Measurements from ENCODE around the gene ZNF331.
"Not testable (repeated sequence)": the region's sequence is repeated elsewhere in the genome, so short reads cannot be mapped to it uniquely, and the experiment has no call there.

Gene ZNF331

DNA sequence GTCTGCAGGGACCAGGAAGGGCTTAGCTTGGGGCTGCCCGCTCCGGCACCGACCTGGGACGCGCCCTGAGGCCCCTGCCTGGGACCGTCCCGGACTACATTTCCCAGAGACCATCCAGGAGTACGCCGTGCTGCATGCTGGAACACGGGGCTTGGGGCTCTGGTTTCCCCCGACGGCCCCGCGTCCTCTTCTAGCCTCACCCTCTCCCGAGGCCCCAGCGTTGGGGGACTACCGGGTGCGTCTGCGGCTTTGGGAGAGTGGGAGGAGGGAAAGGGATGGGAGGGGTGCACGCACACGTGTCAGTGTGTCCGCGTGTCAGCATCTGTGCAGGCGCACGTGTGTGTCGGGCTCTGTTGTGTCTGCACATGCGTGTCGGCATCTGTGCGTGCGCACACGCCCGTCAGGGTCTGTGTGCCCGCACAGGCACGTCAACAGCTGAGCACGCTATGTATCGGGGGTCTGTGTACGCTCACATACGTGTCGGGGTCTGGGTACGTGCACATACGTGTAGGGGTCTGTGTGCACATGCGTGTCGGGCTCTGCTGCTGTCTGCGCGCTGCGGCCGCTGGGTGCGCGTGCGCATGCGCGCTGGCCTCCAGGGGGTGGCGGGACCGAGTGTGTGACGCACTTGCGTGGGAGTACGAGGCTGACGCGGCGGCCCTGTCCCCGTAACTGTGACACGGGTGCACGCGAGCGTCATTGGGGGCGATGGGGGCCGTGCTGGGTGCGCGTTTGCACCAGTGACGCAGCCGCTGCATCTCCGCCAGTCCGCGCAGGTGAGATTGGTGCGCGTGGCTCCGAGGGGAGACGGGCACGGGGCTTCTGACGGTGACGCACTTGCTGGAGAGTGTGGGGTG, at the start of gene ZNF331:
Gene ZNF331, plus strand, starts transcription at position 625 of the 857 bp plus-strand sequence. CDS start 31,232 bp downstream, outside the sequence.
- no peak for DNase-seq

DNA sequence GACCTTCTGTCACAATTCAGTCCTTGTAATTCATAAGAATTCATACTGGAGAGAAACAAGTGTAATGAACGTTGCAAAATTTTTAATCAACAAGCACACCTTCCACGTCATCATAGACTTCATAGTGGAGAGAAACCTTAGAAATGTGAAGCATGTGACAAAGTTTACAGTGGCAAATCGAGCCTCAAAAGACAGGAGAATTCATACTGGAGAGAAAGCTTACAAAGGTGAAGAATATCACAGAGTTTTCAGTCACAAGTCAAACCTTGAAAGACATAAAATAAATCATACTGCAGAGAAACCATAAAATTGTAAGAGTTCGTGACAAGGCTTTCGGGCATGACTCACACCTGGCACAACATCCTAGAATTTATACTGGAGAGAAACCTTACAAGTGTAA, 45.8 kb upstream of the ZNF331 start:
- DNase-seq, result no peak

DNA sequence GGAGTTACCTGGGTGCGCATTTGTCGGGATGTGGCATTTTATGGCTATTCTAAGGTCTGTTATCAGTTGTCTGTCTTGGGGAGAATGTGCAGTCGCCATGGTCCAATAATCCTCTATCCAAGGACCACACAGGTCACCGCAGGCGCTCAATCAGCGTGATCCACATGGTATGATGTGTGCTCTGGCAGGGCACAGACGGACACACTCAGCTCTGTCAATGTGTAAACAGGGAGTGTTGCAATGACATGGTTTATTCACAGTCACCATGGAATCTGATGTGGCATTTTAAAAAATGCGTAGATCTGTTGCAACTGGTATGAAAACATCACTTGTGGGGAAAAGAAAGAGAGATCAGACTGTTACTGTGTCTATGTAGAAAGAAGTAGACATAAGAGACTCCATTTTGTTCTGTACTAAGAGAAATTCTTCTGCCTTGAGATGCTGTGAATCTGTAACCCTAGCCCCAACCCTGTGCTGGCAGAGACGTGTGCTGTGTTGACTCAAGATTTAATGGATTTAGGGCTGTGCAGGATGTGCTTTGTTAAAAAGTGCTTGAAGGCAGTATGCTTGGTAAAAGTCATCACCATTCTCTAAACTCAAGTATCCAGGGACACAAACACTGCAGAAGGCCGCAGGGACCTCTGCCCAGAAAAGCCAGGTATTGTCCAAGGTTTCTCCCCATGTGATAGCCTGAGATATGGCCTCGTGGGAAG, 40.5 kb upstream of the ZNF331 start:
- DNase-seq, result not testable (repeated sequence)

DNA sequence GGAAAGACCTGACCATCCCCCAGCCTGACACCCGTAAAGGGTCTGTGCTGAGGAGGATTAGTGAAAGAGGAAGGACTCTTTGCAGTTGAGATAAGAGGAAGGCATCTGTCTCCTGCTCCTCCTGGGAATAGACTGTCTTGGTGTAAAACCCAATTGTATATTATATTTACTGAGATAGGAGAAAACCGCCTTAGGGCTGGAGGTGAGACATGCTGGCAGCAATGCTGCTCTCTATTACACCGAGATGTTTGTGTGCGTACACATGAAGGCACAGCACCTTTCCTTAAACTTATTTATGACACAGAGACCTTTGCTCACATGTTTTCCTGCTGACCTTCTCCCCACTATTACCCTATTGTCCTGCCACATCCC, 39.9 kb upstream of the ZNF331 start:
- not testable (repeated sequence) for DNase-seq

DNA sequence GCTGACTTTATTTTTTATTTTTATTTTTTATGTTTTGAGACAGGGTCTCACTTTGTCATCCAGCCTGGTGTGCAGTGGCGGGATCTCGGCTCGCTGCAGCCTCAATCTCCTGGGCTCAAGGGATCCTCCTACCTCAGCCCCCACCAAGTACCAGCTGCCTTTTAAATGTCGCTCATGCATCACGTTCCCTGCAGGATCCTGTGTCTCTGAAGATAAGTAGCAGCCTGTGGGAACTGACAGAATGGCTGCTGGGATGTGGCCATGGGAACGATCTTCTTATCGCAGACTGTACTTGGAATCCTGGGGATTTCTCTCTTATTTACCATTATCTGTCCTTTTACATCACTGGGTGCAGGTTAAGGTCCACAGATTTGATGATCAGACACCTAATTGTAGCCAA, 34.8 kb upstream of the ZNF331 start:
- not testable (repeated sequence) for DNase-seq

DNA sequence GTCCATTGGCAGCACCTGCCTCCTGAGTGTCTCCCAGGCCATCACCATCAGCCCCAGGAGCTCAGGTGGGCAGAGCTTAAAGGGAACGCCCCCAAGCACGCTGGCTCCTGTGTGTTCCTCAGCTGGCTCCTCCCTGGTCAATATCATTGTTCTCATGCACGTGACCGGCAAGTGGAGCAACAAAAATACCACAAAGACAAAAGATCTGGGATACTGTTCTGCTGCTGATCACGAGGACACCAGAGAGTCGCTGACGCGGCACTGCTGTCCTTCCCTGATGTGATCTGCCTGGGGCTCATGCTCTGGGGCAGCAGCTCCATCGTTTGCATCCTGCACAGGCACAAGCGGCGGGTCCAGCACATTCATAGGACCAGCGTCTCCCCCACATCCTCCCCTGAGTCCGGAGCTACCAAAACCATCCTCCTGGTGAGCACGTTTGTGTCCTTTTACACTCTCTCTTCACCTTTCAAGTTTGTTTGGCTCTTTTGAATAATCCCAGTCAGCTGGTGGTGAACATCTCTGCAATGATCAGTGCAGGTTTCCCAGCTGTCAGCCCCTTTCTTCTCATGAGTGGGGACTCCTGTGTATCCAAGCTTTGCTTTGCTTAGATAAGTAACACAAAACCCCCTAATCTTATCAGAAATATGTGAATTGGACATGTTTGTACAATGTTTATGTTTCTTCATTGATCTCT, 34.1 kb upstream of the ZNF331 start:
- not testable (repeated sequence) for DNase-seq

DNA sequence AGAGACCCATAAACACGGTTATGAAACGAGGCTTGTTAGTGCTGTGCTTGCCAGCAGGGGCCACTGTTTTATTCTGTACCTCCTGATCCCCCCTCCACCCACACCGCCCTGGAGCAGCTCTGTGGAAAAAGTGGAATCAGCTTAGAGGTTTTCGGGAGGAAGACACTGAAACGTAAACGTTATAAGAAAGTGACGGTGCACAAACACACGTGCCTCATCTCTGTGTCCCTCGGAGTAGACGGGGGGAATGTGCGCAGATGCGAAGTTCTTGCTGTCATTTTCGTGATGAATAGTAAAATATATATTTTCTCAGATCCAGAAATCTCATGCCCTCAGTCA, 33.6 kb upstream of the ZNF331 start:
- DNase-seq, result not testable (repeated sequence)

DNA sequence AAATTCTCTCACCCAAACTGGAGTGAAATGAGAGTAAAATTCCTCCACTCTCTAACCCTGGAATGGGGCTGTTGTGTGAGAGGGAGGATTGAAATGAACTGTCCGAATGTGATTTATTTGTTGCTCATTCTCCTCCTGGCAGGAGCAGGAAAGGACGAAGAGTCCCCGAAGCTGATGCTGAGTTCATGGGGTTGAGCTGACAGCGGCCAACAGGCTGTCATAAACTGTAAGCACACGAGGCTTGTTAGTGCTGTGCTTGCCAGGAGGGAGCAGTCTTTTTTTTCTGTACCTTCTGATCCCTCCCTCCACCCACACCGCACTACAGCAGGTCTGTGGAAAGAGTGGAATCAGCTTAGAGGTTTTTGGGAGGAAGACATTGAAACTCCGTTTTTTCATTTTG, 33.1 kb upstream of the ZNF331 start:
- DNase-seq, result no peak

DNA sequence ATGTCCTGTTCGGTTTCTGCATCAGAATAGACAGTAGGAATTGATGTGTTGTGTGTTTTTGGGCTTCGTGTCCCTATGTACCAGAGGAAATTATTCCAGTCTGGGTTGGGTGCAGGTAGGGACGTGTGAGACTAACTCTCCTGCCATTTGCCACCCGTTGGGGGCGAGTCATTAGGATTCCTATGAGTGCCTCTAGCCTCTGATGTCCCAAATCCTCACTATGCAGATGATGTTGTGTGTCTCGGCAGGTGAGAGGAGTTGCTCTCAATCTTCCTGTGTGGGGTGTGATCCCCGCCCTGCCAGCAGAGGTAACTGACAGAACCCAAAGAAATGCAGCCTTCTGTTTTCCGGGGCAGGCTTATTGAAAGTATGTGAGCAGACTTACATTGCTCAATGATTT, 31.2 kb upstream of the ZNF331 start:
- no peak for DNase-seq

DNA sequence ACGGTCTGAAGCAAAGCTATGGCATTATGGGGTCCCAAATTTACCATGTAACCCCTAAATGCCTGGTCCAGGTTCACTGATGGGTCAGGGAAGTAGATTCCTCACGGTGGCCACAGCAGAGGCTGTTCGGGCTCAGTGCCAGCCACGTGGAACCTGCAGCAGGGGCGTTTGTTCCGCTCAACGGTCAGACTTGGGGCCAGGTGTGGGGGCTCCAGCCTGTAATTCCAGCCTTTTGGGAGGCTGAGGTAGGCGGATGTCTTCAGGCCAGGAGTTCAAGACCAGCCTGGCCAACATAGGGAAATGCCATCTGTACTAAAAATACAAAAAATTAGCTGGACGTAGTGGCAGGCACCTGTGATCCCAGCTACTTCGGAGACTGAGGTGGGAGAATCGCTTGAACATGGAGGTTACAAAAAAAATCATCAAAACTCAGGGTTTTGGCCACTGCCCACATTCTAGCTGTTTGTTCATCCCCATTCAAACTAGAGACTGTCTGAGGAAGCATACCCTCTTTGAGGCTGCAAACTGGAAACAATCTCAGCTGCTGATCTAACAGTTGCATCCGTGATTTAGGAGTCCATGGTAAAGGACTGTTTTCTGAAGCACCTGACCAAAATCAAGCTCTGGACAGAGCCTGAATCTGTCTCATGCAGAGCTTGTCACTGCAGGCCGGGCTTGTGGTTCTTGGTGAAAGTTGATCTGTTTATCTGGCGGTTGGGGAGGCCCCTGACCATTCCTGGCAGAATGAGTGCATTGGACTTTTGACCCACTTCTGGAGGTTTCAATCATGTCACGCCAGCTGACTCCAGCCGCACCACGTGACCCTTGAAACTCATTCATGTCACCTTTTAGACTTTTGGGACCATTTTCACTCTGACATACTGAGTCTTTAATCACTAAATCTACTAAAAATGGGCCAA, 30.2 kb upstream of the ZNF331 start:
- DNase-seq, result no peak

DNA sequence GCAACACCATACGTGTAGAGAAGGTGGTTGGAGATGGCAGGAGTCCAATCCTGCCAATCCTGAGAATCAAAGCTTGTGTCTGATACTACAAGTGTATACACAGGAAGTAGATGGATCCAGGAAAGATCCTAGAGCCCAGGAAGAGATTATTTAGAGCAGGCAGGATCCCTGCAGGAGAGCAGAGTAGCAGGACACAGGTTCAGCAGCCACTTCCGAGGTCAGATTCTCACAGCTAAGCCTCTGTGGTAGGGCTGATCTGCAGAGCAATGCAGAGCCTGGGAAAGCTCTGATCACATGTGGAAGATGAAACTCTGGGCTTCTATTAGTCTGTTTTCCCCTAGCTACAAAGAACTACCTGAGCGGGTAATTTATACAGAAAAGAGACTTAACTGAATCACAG, 28.5 kb upstream of the ZNF331 start:
- no peak for DNase-seq

DNA sequence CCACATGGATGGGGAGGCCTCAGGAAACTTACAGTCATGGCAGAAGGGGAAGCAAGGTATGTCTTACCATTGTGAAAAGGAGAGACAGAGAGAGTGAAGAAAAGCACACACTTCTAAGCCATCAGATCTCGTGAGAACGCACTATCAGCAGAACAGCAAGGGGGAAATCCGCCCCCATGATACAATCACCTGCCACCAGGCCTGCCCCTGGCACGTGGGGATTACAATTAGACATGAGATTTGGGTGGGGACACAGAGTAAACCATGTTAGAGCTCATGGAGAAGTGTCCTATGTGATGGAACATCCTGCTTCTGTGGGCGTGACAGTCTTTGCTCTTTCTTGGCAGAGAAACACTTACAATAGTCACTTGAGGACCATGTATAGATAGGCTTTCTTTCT, 28.1 kb upstream of the ZNF331 start:
- no peak for DNase-seq

DNA sequence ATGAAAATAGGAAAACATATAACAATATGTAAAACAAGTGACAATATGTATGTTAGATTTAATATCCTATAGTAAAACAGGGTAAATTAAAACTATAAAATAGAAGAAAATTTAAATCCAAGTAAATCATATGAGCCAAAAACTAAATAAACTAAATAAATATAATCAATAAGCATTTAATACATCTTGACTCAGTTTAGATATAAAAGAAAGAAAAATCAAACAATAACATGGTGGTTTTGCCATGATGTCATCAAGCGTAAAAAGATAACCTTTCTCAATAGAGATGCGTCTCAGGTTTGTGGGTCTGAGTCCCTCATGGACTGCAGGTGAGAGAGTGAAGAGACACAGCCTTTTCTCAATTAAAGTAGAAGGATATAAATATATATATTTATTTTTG, 26.6 kb upstream of the ZNF331 start:
- no peak for DNase-seq

DNA sequence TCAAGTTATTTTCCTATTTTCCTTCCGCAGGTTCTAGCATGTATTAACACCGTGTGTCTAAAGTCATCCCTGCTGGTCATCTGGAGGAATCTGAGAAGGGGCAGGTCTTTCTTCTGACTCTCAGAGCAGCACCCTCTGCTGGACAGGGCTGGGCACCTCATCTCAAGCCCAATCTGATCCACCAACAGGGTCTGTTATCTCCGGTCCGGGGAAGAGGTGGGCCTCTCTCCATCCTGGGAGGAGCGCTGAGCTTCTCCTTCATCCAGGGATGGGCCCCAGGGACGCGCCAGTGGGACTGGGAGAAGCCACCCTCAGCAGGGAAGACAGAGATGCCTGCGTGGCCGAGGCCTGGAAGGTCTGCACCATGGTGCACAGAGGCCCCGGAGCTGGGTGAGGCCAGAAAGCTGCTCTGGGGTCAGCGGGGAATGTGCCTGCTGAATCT, 26.0 kb upstream of the ZNF331 start:
- DNase-seq, result no peak

DNA sequence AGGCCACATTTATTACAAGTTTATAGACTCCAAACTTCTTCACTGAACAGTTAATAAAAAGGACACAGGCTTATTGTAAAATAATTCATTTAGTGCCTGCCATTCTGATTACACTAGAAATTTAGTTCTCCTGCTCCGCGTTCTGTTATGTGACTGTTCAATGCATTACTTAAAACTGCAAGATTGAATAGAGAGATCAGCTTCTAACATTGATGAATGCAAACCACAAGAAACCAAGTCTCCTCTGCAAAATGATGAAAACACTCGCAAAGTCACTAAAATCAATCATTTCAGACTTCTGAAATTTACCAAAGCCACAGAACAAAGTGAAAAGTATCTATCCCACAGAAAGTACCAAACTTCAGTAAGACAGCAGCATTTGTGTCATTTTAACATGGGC, 22.9 kb upstream of the ZNF331 start:
- DNase-seq, result not testable (repeated sequence)

DNA sequence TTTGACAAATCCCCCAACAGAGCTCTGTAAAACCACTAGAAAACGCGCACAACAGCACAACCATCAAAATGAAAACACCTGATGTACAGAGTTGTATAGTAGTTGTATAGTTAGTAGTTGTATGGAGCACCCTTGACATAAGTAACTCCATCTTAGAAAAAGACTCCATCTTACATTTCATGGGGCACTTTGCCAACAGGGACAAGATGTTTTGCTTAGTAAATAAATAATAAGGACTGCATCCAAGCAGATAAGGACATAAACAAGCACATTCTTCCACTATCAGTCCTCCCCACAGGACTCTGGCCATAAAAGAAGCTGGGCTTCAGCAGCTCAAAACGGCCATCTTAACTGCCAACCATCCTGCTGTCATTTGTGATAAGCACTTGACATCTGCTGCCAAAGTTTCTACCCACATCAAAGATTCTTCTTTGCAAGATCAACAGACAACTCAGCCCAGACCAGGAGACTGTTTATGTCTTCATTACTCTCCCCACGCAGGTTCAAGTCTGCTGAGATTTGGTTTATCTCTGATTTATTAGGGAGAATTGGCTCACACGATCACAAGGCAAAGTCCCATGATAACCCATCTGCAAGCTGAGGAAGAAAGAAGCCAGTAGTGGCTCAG, 20.7 kb upstream of the ZNF331 start:
- DNase-seq, result no peak

DNA sequence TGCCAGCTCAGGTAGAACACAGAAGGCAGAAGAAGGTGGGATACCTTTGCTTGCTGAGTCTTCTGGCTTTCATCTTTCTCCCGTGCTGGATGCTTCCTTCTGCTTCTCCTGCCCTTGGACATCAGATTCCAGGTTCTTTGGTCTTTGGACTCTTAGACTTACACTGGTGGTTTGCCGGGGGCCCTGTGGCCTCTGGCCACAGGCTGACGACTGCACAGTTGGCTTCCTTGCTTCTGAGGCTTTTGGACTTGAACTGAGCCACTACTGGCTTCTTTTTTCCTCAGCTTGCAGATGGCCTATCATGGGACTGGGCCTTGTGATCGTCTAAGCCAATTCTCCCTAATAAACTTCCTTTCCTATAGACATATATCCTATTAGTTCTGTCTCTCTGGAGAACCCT, 19.8 kb upstream of the ZNF331 start:
- DNase-seq, result no peak

DNA sequence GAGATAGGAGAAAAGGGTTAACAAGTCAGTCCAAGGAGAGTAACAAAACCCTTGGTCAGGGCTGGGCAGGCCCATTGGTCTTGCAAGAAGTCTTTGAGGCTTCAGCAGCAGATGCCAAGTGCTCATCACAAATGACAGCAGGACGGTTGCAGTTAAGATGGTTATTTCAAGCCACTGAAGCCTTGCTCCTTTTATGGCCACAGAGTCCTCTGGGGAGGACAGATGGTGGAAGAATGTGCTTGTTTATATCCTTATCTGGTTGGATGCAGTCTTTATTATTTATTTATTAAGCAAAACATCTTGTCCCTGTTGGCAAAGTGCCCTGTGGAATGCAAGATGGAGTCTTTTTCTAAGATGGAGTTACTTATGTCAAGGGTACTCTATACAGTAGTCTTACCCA, 19.2 kb upstream of the ZNF331 start:
- DNase-seq, result no peak

DNA sequence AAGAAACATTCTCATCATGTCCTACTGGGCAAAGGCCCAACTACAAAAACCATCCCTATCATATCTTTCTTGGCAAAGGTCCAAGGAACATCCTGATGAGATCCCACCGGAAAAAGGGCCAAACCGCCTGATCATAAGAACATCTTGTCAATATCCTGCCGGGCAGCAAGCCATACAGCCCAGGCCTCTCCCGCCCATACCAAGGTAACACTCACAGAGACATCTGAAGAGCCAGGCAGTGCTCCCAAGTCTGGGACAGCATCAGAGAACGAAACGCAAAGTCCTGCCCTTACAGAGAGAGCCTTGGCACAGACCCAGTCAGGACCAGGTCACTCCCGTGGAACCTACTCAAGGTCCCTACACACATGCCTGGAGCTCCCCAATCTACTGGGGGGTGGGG, 18.5 kb upstream of the ZNF331 start:
- DNase-seq, result no peak

DNA sequence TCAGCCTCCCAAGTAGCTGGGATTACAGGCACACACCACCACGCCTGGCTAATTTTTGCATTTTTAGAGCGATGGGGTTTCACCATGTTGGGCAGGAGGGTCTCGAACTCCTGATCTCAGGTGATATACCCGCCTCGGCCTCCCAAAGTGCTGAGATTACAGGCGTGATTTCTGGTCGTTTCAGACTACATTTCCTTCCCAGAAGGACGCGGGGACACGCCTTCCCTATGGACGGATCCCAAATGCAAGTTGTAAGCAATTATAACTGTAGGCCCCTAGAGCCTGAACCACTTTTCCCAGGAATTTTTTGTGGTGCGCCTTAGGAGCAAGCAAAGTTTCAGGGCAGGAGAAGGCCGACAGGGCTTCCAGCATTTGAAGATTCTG, 17.8 kb upstream of the ZNF331 start:
- DNase-seq, result no peak

DNA sequence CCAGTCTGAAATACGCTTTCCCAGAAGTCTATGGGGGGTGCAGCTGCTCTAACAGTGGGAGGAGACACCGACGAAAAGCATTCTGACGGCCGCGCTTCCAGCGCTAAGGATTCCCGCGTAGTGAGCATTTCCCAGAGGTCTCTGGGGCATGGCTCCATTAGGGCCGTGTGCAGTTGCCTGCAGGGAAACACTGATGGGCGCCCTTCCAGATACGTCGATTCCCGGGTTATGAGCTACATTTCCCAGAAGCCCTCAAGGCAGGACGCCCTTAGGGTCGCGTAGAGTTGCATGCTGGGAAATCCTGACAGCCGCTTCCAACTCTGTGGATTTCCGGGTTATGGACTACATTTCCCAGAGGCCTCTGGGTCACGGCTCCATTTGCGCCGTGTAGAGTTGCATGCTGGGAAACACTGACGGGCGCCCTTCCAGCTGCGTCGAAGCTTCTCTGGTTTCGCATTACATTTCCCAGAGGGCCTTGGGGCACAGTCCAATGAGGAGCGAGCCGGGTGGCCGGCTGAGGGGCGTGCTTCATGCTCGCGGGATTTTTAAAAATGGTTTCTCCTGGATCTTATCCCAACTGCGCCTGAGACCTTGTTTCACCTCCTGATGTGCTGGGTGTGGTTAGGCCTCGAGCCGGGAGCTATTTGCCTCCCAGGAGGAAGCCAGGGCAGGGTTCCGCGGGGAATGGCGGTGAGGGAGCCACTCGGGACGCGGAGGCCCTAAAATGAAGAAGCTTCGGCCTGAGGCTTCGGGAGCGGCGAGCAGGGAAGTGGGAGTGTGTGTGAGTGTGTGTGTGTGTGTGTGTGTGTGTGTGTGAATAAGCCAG, 17.2 kb upstream of the ZNF331 start:
- peak; percentile 98 for DNase-seq

All from NCI-H1436 treated with DMSO at 0.1 percent for 48 hours (cell line).